Measurements from ENCODE around the gene PLEKHO1.

PLEKHO1 gene

GRCh38 chr1:150150133-150151021 is 661 bp downstream of the PLEKHO1 start:
- peak; percentile 12 for DNase-seq (ENCODE audit: low spot score)

GRCh38 chr1:150151291-150152181 is 1.8 kb downstream of the PLEKHO1 start:
- peak; percentile 83 for DNase-seq (ENCODE audit: low spot score)

- no peak for DNase-seq (ENCODE audit: low spot score)
Observed at GRCh38 chr1:150152182-150152536, 2.4 kb downstream of the PLEKHO1 start.

GRCh38 chr1:150152772-150153456 is 3.2 kb downstream of the PLEKHO1 start:
- DNase-seq (ENCODE audit: low spot score) = no peak

GRCh38 chr1:150154143-150154542 is 4.4 kb downstream of the PLEKHO1 start:
- DNase-seq (ENCODE audit: low spot score) = no peak

GRCh38 chr1:150155413-150156071 is 5.8 kb downstream of the PLEKHO1 start:
- DNase-seq (ENCODE audit: low spot score) = no peak

GRCh38 chr1:150156868-150157603 is 7.3 kb downstream of the PLEKHO1 start:
- no peak for DNase-seq (ENCODE audit: low spot score)

GRCh38 chr1:150159550-150159949 is 9.8 kb downstream of the PLEKHO1 start:
- DNase-seq (ENCODE audit: low spot score) = no peak

GRCh38 chr1:150160964-150161621 is 11.4 kb downstream of the PLEKHO1 start:
- no peak for DNase-seq (ENCODE audit: low spot score)

GRCh38 chr1:150161747-150162581 is 12.2 kb downstream of the PLEKHO1 start:
- DNase-seq (ENCODE audit: low spot score) = peak; percentile 27

GRCh38 chr1:150162582-150162861 is 12.8 kb downstream of the PLEKHO1 start:
- DNase-seq (ENCODE audit: low spot score) = no peak

- no peak for DNase-seq (ENCODE audit: low spot score)
Observed at GRCh38 chr1:150162862-150163706, 13.4 kb downstream of the PLEKHO1 start.

GRCh38 chr1:150164224-150164623 is 14.5 kb downstream of the PLEKHO1 start:
- DNase-seq (ENCODE audit: low spot score) = no peak

GRCh38 chr1:150164779-150165178 is 15.1 kb downstream of the PLEKHO1 start:
- DNase-seq (ENCODE audit: low spot score) = no peak

- DNase-seq (ENCODE audit: low spot score) = peak; percentile 66
Observed at GRCh38 chr1:150165622-150166612, 16.2 kb downstream of the PLEKHO1 start.

- peak; percentile 55 for DNase-seq (ENCODE audit: low spot score)
Observed at GRCh38 chr1:150168960-150169601, 19.4 kb downstream of the PLEKHO1 start.

GRCh38 chr1:150171801-150172200 is 22.1 kb downstream of the PLEKHO1 start:
- no peak for DNase-seq (ENCODE audit: low spot score)
